HEK293T (cell line): ENCODE data around the gene CHD6.

ENCODE experiments used
- CTCF ChIA-PET: fragments of 350-600 bp; formaldehyde crosslinking; extraction: SDS; loops from one replicate; lab custom pipeline; 2021; ENCODE audit warnings: antibody characterized with exemption, inconsistent platforms; lab: Yijun Ruan, JAX
- POLR2A ChIA-PET: fragments of 350-600 bp; formaldehyde crosslinking; extraction: SDS; loops from one replicate; lab custom pipeline; 2020; ENCODE audit warnings: antibody characterized with exemption, inconsistent platforms; lab: Yijun Ruan, JAX
- DNase-seq: peaks from one replicate; pipeline ENCODE4 v3.0.0; 2012; ENCODE audit warnings: mixed read lengths; ENCODE audit errors: extremely low spot score
- ARNT ChIP-seq: fragments of 450-650 bp; IDR thresholded peaks from 2 replicates; pipeline ENCODE4 v1.6.1; 2017; ENCODE audit warnings: mild to moderate bottlenecking
- BHLHE40 ChIP-seq: fragments of 450-650 bp; IDR thresholded peaks from 2 replicates; pipeline ENCODE4 v1.6.1; 2016; ENCODE audit warnings: mild to moderate bottlenecking, moderate library complexity, borderline replicate concordance
- CTBP1 ChIP-seq: fragments of 450-650 bp; IDR thresholded peaks from 2 replicates; pipeline ENCODE4 v1.6.1; 2016; ENCODE audit warnings: borderline replicate concordance
- ELF4 ChIP-seq: fragments of 450-650 bp; IDR thresholded peaks from 2 replicates; pipeline ENCODE4 v1.6.1; 2017; ENCODE audit warnings: antibody characterized with exemption
- FOXA1 ChIP-seq: fragments of 450-650 bp; IDR thresholded peaks from 2 replicates; pipeline ENCODE4 v1.6.1; 2016; ENCODE audit warnings: mild to moderate bottlenecking
- FOXK2 ChIP-seq: fragments of 450-650 bp; IDR thresholded peaks from 2 replicates; pipeline ENCODE4 v1.6.1; 2016; ENCODE audit warnings: mild to moderate bottlenecking
- FOXM1 ChIP-seq: fragments of 450-650 bp; IDR thresholded peaks from 2 replicates; pipeline ENCODE4 v1.6.1; 2017; ENCODE audit warnings: mild to moderate bottlenecking, borderline replicate concordance
- HDGF ChIP-seq: fragments of 450-650 bp; IDR thresholded peaks from 2 replicates; pipeline ENCODE4 v1.6.1; 2017; ENCODE audit warnings: antibody characterized with exemption, borderline replicate concordance
- L3MBTL2 ChIP-seq: fragments of 450-650 bp; conservative IDR thresholded peaks from 2 replicates; pipeline ENCODE4 v1.6.1; 2016; ENCODE audit warnings: mild to moderate bottlenecking
- LEF1 ChIP-seq: fragments of 450-650 bp; IDR thresholded peaks from 2 replicates; pipeline ENCODE4 v1.6.1; 2017; ENCODE audit warnings: mild to moderate bottlenecking, borderline replicate concordance
- NFRKB ChIP-seq: fragments of 450-650 bp; IDR thresholded peaks from 2 replicates; pipeline ENCODE4 v1.6.1; 2016; ENCODE audit warnings: mild to moderate bottlenecking, moderate library complexity
- SP1 ChIP-seq: fragments of 450-650 bp; IDR thresholded peaks from 2 replicates; pipeline ENCODE4 v1.6.1; 2017
- SUZ12 ChIP-seq: fragments of 450-650 bp; IDR thresholded peaks from 2 replicates; pipeline ENCODE4 v1.6.1; 2016; ENCODE audit warnings: mild to moderate bottlenecking
- TARDBP ChIP-seq: fragments of 450-650 bp; IDR thresholded peaks from 2 replicates; pipeline ENCODE4 v1.6.1; 2016
- ZNF384 ChIP-seq: fragments of 450-650 bp; IDR thresholded peaks from 2 replicates; pipeline ENCODE4 v1.6.1; 2016
- TF ChIP-seq, protein P1 (sequence below): fragments of 450-650 bp; IDR thresholded peaks from 2 replicates; pipeline ENCODE4 v1.6.1; 2016

Gene CHD6

DNA sequence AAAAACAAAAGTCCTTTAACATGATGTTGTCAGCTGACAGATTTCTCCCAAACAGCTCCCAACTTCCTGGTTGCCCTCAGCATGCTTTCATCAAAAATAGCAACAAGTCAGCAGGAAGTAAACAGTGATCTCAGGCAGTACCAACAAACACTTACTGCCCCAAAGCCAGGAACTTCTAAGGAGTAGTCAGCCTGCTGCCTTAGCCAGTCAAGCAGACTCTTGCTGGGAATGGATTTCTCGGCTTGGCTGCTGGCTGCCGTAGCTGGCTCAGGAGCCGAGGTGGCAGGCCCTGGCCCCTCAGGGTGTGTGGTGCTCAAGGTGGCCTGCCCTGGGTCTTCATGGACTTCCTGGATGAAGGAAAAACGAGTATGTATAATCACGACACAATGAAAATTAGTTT, 205.0 kb downstream of the CHD6 start:
- DNase-seq: no peak
- CTCF ChIA-PET: no interaction called here
- POLR2A ChIA-PET: no interaction called here
- no peak for TF ChIP-seq SUZ12
- TF ChIP-seq, protein P1, sequence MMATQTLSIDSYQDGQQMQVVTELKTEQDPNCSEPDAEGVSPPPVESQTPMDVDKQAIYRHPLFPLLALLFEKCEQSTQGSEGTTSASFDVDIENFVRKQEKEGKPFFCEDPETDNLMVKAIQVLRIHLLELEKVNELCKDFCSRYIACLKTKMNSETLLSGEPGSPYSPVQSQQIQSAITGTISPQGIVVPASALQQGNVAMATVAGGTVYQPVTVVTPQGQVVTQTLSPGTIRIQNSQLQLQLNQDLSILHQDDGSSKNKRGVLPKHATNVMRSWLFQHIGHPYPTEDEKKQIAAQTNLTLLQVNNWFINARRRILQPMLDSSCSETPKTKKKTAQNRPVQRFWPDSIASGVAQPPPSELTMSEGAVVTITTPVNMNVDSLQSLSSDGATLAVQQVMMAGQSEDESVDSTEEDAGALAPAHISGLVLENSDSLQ: no peak
- no peak for TF ChIP-seq SP1
- TF ChIP-seq ZNF384: no peak
- no peak for TF ChIP-seq BHLHE40
- TF ChIP-seq FOXK2: no peak

DNA sequence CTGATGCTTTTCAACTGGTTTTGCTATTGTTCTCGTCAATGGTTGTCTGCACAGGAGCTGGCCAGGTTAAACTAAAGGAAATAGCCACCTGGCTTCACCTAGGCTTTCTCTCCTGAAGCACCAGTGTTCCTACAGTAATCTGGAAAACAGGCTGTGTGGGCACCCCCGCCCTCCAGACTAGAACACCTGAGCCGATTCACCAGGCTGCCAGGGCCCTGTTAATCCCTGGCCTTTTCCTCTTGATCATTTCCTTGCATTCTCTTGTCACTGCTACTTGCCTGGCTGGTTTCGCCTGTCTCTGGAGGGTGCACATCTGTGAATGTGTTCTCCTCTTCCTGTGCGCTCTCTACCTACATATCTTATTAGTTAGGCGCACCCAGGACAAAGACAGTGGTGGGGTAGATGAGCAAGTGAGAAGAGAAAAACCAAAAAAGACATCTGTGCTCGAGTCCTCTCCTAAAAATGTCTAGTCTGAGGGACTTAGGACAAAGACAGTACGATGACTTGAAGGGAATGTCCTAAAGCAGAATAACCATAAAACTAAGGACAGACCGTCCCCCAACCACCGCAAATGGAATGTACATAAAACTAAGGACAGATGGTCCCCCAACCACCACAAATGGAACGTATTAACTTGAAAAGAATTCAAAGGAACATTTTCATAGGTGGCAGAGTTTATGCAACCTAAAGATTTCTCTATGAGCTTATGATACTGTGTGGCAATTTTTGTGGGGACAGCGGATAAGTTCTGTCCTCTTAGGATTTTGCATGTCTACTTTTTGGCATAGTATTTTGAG, 205.7 kb downstream of the CHD6 start:
- ChIA-PET POLR2A (no interaction called here), CTCF (no interaction called here)
- TF ChIP-seq FOXA1 (no peak), BHLHE40 (no peak), LEF1 (no peak), FOXK2 (no peak), L3MBTL2 (no peak)
- no peak for DNase-seq

DNA sequence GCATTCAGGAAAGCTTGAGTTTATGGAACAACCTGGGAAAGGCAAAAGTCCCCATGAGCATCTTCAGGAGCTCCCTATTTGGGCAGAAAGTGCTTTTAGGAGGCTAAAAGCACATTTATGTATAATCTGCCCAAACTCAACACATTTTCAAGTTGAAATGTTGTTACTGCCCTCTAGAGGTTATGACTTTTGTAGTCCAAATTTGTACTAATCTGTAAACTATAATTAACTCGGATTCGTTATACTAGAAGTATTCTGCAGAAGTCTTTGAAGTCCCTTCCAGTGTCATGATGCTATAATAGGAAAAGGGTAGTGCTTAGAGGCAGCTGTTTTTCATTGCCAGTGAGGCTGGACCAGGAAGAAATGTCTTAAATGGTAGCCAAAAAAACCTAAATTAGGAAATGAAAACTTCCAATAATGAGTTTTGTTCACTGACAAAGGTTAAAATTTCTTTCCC, 206.8 kb downstream of the CHD6 start:
- ChIA-PET POLR2A (no interaction called here), CTCF (interaction anchor here (1.4 kb wide), 1 partner anchor 71 kb away, joined by 5 read pairs; the partner anchor contains the start of gene LPIN3)
- no peak for DNase-seq
- TF ChIP-seq LEF1 (no peak), ARNT (no peak), L3MBTL2 (no peak), NFRKB (no peak), BHLHE40 (no peak), HDGF (no peak), SUZ12 (no peak), FOXA1 (no peak), TARDBP (no peak), ELF4 (no peak), FOXK2 (no peak), FOXM1 (no peak), ZNF384 (no peak), CTBP1 (no peak)
- TF ChIP-seq, protein P1: no peak

DNA sequence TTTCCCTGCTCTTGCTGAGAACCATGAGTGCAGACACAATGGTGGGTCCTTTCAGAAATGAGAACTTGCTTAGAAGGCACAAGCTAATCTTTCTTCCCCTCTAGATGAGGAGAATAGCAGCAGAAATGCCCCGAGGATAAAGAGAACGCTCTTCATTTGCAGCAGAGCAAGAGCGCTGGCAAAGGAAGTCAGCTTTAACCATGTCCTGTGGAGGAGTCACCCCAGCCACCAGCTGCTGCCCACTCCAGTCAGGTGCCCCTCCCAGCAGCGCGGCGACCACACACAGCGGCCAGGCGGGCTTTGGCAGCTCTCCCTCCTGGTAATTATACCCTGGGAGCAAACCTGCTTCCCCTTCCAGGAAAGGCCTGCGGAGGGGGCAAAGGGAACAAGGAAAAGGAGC, 209.2 kb downstream of the CHD6 start:
- CTCF ChIA-PET: no interaction called here
- POLR2A ChIA-PET: no interaction called here
- DNase-seq: no peak
- no peak for TF ChIP-seq TARDBP
- no peak for TF ChIP-seq SP1
- no peak for TF ChIP-seq ARNT
- TF ChIP-seq CTBP1: no peak
- TF ChIP-seq L3MBTL2: no peak
- no peak for TF ChIP-seq ZNF384
- no peak for TF ChIP-seq FOXM1
- TF ChIP-seq FOXA1: no peak
- no peak for TF ChIP-seq SUZ12

DNA sequence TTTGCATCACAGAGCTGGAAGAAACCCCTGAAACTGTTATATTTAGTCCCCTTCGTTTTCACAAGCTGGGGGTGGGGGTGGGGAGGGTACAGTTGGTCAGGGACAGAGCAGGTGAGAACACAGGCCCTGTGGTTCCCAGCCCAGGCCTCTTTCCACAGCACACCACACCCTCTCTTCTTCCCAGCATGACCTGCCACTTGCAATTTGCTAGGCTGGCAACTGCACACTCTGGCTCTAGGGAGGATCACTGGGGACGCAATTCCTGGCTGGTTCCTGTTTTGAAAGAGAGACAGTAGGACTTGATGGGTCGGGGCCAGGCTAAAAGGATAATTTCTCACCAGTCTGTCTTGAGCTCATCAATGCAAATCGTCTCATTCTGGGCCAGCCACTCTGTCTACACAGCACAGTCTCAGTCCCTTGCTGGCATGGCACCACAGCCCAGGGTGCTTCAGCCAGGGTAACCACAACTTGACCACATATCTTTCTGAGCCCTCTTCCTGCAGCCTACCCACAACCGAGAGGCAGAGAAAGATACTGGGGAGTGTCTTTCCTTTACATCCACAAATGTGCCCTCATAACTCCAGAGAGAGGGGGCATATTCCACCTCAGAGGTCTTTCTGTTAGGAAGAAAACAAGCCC, 209.9 kb downstream of the CHD6 start:
- CTCF ChIA-PET: no interaction called here
- no peak for DNase-seq
- POLR2A ChIA-PET: no interaction called here
- no peak for TF ChIP-seq SP1
- TF ChIP-seq ELF4: no peak
- no peak for TF ChIP-seq NFRKB
- TF ChIP-seq LEF1: no peak
- no peak for TF ChIP-seq BHLHE40
- TF ChIP-seq FOXK2: no peak
- TF ChIP-seq, protein P1: no peak
- no peak for TF ChIP-seq FOXA1
- TF ChIP-seq SUZ12: no peak
- no peak for TF ChIP-seq HDGF
- no peak for TF ChIP-seq CTBP1
- TF ChIP-seq L3MBTL2: no peak
- no peak for TF ChIP-seq ARNT
- no peak for TF ChIP-seq TARDBP
- no peak for TF ChIP-seq ZNF384
- TF ChIP-seq FOXM1: no peak

DNA sequence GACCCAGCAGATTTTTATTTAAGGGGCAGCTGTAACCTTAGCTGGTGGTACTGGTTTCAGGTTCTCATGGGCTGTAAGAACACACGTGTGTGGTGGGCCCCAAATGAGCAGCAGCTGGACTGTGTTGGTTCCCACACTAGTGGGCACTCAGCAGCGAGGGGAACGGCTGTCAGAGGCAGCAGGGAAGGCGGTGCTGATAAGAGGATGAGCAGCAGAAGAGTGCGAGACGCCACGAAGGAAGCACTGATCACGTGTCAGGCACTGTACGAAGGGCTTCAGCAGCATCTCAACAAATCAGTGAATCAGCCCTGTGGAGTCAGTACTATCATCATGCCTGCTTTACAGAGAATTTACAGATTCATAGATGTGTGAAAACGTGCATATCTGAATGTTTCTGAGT, 210.6 kb downstream of the CHD6 start:
- no peak for DNase-seq
- ChIA-PET POLR2A (no interaction called here), CTCF (no interaction called here)
- TF ChIP-seq, protein P1: no peak
- TF ChIP-seq SUZ12 (no peak), ELF4 (no peak), SP1 (no peak), LEF1 (no peak), ZNF384 (no peak), ARNT (no peak), BHLHE40 (no peak), FOXM1 (no peak), L3MBTL2 (no peak), FOXK2 (no peak), FOXA1 (no peak), TARDBP (no peak), NFRKB (no peak), CTBP1 (no peak), HDGF (no peak)
